ENCODE data around the gene HACD4. TPM values are rescaled to one million over a fixed set of nuclear protein-coding genes. Genes with fewer than 3 reads are reported as not detected.
"Not testable (repeated sequence)": the region's sequence is repeated elsewhere in the genome, so short reads cannot be mapped to it uniquely, and the experiment has no call there.

HACD4 gene
- total and polyA plus RNA-seq, 9 of the 15 experiments (the other 6 are each of a cell fraction or from before 2014, with no cell fraction given), result 0.02 TPM; not detected in 8

- TF ChIP-seq, protein P1, sequence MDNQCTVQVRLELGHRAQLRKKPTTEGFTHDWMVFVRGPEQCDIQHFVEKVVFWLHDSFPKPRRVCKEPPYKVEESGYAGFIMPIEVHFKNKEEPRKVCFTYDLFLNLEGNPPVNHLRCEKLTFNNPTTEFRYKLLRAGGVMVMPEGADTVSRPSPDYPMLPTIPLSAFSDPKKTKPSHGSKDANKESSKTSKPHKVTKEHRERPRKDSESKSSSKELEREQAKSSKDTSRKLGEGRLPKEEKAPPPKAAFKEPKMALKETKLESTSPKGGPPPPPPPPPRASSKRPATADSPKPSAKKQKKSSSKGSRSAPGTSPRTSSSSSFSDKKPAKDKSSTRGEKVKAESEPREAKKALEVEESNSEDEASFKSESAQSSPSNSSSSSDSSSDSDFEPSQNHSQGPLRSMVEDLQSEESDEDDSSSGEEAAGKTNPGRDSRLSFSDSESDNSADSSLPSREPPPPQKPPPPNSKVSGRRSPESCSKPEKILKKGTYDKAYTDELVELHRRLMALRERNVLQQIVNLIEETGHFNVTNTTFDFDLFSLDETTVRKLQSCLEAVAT (IDR thresholded peaks at IDR 0.05), result no peak
- no peak for TF ChIP-seq IRF9 (tag; IDR thresholded peaks at IDR 0.05)
- no peak for TF ChIP-seq ZNF518B (CRISPR knock-in tag; IDR thresholded peaks at IDR 0.05)
Observed at GRCh38 chr9:20978249-20978648, 53.2 kb downstream of the HACD4 start (continued).

DNA sequence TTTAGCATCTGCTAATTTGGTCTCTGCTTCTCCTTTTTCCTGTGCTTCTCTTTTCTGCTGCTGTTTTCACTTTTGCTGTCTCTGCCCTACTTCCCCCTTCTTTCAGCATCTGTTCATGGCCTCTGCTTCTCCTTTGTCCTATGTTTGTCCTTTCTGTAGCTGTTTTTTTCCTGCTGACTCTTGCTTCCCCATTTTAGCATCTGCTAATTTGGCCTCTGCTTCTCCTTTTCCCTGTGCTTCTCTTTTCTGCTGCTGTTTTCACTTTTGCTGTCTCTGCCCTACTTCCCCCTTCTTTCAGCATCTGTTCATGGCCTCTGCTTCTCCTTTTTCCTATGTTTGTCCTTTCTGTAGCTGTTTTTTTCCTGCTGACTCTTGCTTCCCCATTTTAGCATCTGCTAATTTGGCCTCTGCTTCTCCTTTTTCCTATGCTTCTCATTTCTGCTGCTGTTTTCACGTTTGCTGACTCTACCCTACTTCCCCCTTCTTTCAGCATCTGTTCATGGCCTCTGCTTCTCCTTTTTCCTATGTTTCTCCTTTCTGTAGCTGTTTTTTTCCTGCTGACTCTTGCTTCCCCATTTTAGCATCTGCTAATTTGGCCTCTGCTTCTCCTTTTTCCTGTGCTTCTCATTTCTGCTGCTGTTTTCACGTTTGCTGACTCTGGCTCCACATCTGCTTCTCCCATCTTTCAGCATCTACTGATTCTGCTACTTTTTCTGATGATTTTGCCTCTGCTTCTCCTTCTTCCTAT lies 57.1 kb downstream of the HACD4 start:
- intact Hi-C loops (cut with micrococcal nuclease); CTCF ChIA-PET (ENCODE audit: low intra/inter-chr PET ratio): not testable (repeated sequence)

DNA sequence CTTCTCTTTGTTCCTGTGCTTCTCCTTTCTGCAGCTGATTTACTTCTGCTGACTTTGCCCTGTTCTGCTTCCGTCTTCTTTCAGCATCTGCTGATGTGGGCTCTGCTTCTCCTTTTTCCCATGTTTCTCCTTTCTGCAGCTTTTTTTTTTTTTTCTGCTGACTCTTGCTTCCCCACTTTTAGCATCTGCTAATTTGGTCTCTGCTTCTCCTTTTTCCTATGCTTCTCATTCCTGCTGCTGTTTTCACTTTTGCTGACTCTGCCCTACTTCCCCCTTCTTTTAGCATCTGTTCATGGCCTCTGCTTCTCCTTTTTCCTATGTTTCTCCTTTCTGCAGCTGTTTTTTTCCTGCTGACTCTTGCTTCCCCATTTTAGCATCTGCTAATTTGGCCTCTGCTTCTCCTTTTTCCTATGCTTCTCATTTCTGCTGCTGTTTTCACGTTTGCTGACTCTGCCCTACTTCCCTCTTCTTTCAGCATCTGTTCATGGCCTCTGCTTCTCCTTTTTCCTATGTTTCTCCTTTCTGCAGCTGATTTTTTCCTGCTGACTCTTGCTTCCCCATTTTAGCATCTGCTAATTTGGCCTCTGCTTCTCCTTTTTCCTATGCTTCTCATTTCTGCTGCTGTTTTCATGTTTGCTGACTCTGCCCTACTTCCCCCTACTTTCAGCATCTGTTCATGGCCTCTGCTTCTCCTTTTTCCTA lies 58.0 kb downstream of the HACD4 start:
- H3K9me3 ChIP-seq (replicated peaks; ENCODE audit: control insufficient read depth, insufficient read depth, low read depth, low read length); CTCF ChIA-PET (ENCODE audit: low intra/inter-chr PET ratio); POLR2A ChIA-PET; H3K4me3 ChIP-seq; H3K36me3 ChIP-seq (ENCODE audit: control insufficient read depth, insufficient read depth, low read length); H3K79me2 ChIP-seq (ENCODE audit: control insufficient read depth, insufficient read depth, low read length); intact Hi-C loops (cut with micrococcal nuclease); H3K4me1 ChIP-seq (replicated peaks in 1 of 2; ENCODE audit: control insufficient read depth in 2 of 2, insufficient read depth in 2 of 2, low read length in 2 of 2); H3K9ac ChIP-seq (ENCODE audit: insufficient read depth in 1 of 2, low read depth in 2 of 2, low read length in 2 of 2); H3K4me2 ChIP-seq (ENCODE audit: insufficient read depth, low read length); H3K9me1 ChIP-seq (ENCODE audit: control insufficient read depth, insufficient read depth, low read length); in situ Hi-C loops (cut with MboI); ATAC-seq; H4K20me1 ChIP-seq (replicated peaks; ENCODE audit: control insufficient read depth, insufficient read depth, low read length); H3K27ac ChIP-seq (ENCODE audit: extremely low read depth, low read depth, low read length); H3K27me3 ChIP-seq (ENCODE audit: control insufficient read depth in 2 of 2, insufficient read depth in 2 of 2, low read length in 2 of 2); DNase-seq (ENCODE audit: extremely low read depth in 1 of 4, low spot score in 3 of 4); H2AFZ ChIP-seq (ENCODE audit: low read depth, low read length); FAIRE-seq; BruUV-seq (replicated peaks): not testable (repeated sequence)
- WGBS (ENCODE audit: insufficient coverage, low coverage, missing lambda C conversion rate), result no CpG with 5 or more reads among the region's 2 CpGs

More for the DNA sequence above, 57.1 kb downstream of the HACD4 start:
- DNase-seq (ENCODE audit: extremely low read depth in 1 of 4, low spot score in 3 of 4); H3K36me3 ChIP-seq (ENCODE audit: control insufficient read depth, insufficient read depth, low read length); H3K27me3 ChIP-seq (ENCODE audit: control insufficient read depth in 2 of 2, insufficient read depth in 2 of 2, low read length in 2 of 2); H2AFZ ChIP-seq (ENCODE audit: low read depth, low read length); H4K20me1 ChIP-seq (replicated peaks; ENCODE audit: control insufficient read depth, insufficient read depth, low read length); H3K9me1 ChIP-seq (ENCODE audit: control insufficient read depth, insufficient read depth, low read length); H3K27ac ChIP-seq (ENCODE audit: extremely low read depth, low read depth, low read length); BruUV-seq (replicated peaks); H3K4me2 ChIP-seq (ENCODE audit: insufficient read depth, low read length); H3K9me3 ChIP-seq (replicated peaks; ENCODE audit: control insufficient read depth, insufficient read depth, low read depth, low read length); H3K4me1 ChIP-seq (replicated peaks in 1 of 2; ENCODE audit: control insufficient read depth in 2 of 2, insufficient read depth in 2 of 2, low read length in 2 of 2); H3K4me3 ChIP-seq; H3K9ac ChIP-seq (ENCODE audit: insufficient read depth in 1 of 2, low read depth in 2 of 2, low read length in 2 of 2); POLR2A ChIA-PET; FAIRE-seq; ATAC-seq; in situ Hi-C loops (cut with MboI); H3K79me2 ChIP-seq (ENCODE audit: control insufficient read depth, insufficient read depth, low read length): not testable (repeated sequence)
- no CpG with 5 or more reads among the region's 2 CpGs for WGBS (ENCODE audit: insufficient coverage, low coverage, missing lambda C conversion rate)
